Ishikawa (cell line): Measurements from ENCODE around the gene ZNF319.

ENCODE experiments used
- CREB1 ChIP-seq: IDR thresholded peaks from 2 replicates; pipeline ENCODE4 v1.6.1; 2012; ENCODE audit warnings: low read depth
- RAD21 ChIP-seq: IDR thresholded peaks from 2 replicates; pipeline ENCODE4 v1.6.1; 2012; ENCODE audit warnings: low read depth
- REST ChIP-seq: IDR thresholded peaks from 2 replicates; pipeline ENCODE4 v1.6.1; 2012; ENCODE audit warnings: low read depth, mild to moderate bottlenecking
- USF1 ChIP-seq: IDR thresholded peaks from 2 replicates; pipeline ENCODE4 v1.6.1; 2012

- TF ChIP-seq RAD21, result no peak
- TF ChIP-seq REST, result no peak
- TF ChIP-seq CREB1, result no peak
- no peak for TF ChIP-seq USF1
Observed at GRCh38 chr16:58046936-58047335, 46.5 kb upstream of the ZNF319 start.
